GM20000 (cell line): Measurements from ENCODE around the gene PPM1M.

ENCODE experiments used
- DNase-seq: peaks from one replicate; pipeline ENCODE4 v3.0.0; 2012; ENCODE audit warnings: low spot score
- CTCF ChIP-seq: IDR thresholded peaks from 2 replicates; pipeline ENCODE4 v1.5.1; 2012; ENCODE audit warnings: mild to moderate bottlenecking, control low read depth; ENCODE audit errors: extremely low read depth, missing control alignments

The PPM1M gene

GRCh38 chr3:52249683-52250082, 4.1 kb downstream of the PPM1M start:
- DNase-seq: no peak
- TF ChIP-seq CTCF: no peak

GRCh38 chr3:52250122-52250521, 4.6 kb downstream of the PPM1M start:
- DNase-seq: no peak
- TF ChIP-seq CTCF: no peak

GRCh38 chr3:52253314-52254304, 8.1 kb downstream of the PPM1M start:
- peak; percentile 89 for DNase-seq
- TF ChIP-seq CTCF: no peak

GRCh38 chr3:52254608-52255007, 9.0 kb downstream of the PPM1M start:
- no peak for TF ChIP-seq CTCF
- no peak for DNase-seq

- no peak for TF ChIP-seq CTCF
- DNase-seq: no peak
Observed at GRCh38 chr3:52256159-52256558, 10.6 kb downstream of the PPM1M start.

DNA sequence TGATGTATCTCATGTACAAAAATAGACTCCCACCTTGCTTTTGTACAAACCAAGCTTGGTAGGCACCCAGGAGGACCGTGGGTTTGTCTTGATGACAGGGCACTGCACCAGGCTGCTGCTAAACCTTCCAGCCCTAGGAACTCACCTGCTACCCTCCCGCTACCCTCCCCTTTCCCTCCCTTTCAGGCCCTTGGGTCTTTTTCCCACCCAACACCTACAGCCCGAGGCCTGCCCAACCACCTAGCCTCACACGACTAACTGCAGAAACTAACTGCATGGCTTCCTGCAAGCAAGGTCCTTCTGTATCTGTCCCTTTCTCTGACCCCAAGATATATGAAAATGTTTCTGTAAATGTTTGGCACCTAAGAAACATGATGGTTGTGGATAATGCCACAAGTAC, 11.1 kb downstream of the PPM1M start:
- TF ChIP-seq CTCF: no peak
- DNase-seq: no peak

- no peak for TF ChIP-seq CTCF
- DNase-seq: no peak
Observed at GRCh38 chr3:52257911-52258310, 12.4 kb downstream of the PPM1M start.
